ENCODE results near the gene GOPC. TPM values are rescaled to one million over a fixed set of nuclear protein-coding genes. Genes with fewer than 3 reads are reported as not detected.

GOPC gene
- total and polyA plus RNA-seq, 2 of the 13 experiments (the other 11 are each of a cell fraction or from before 2014, with no cell fraction given): 20.9 to 41.5 TPM

- TF ChIP-seq ZNF281 (CRISPR knock-in tag; IDR thresholded peaks at IDR 0.05; ENCODE audit: borderline replicate concordance): no peak
- TF ChIP-seq HMG20A (CRISPR knock-in tag; IDR thresholded peaks at IDR 0.05; ENCODE audit: borderline replicate concordance): peak; percentile 34; the same call in 1 of the 2 replicates
- 0 out of 2 replicates have a peak, but pooled peaks have one; percentile 13 for TF ChIP-seq HOMEZ (CRISPR knock-in tag; IDR thresholded peaks at IDR 0.05; ENCODE audit: low read depth)
- no peak for TF ChIP-seq ZNF777 (CRISPR knock-in tag; IDR thresholded peaks at IDR 0.05)
- TF ChIP-seq ZSCAN20 (CRISPR knock-in tag; IDR thresholded peaks at IDR 0.05; ENCODE audit: borderline replicate concordance): no peak
- no peak for TF ChIP-seq ZNF383 (CRISPR knock-in tag; IDR thresholded peaks at IDR 0.05; ENCODE audit: borderline replicate concordance)
- TF ChIP-seq REPIN1 (CRISPR knock-in tag; IDR thresholded peaks at IDR 0.05; ENCODE audit: borderline replicate concordance, low read depth): no peak
- no peak for TF ChIP-seq SRSF4 (IDR thresholded peaks at IDR 0.05; ENCODE audit: low read depth, low read length, poor library complexity, severe bottlenecking)
- TF ChIP-seq ZSCAN31 (CRISPR knock-in tag; IDR thresholded peaks at IDR 0.05; ENCODE audit: low read depth): no peak
- TF ChIP-seq SNRNP70 (IDR thresholded peaks at IDR 0.05; ENCODE audit: low read depth, low read length): no peak
Observed at GRCh38 chr6:117515326-117515725, 87.0 kb downstream of the GOPC start (continued).
